AG08396 (cell line): ENCODE data around the gene FBXO36.

ENCODE experiments used
- DNase-seq: peaks from one replicate; pipeline ENCODE4 v3.0.0; 2012; ENCODE audit warnings: low spot score, mixed read lengths

FBXO36 gene

GRCh38 chr2:229970406-229970805, 48.1 kb downstream of the FBXO36 start:
- no peak for DNase-seq

GRCh38 chr2:229971298-229971790, 49.0 kb downstream of the FBXO36 start:
- no peak for DNase-seq

- peak; percentile 69 for DNase-seq
Measured at GRCh38 chr2:229974266-229974665, 52.0 kb downstream of the FBXO36 start.

GRCh38 chr2:229980431-229981184, 58.3 kb downstream of the FBXO36 start:
- DNase-seq, result peak; percentile 55

- no peak for DNase-seq
Measured at GRCh38 chr2:229993236-229993635, 70.9 kb downstream of the FBXO36 start.

GRCh38 chr2:229996320-229996719, 74.0 kb downstream of the FBXO36 start:
- no peak for DNase-seq

DNA sequence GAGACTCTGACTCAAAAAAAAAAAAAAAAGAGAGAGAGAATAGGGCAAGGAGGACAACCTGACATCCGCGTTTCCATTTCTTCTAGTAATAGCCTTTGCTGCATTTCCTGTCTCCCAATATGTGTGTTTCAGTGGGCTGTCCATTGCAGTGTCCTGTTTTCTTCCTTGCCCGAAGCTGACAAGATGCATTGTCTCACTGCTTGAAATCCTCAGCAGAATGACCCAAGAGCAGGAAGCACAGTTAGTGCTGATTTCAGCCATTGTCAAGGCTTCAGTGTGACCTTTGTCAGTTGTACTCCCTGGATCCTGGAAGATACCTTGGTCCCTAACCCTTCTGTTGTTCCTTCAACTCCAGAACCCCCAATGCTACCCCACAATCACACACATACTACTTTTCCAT, 75.3 kb downstream of the FBXO36 start:
- no peak for DNase-seq

DNA sequence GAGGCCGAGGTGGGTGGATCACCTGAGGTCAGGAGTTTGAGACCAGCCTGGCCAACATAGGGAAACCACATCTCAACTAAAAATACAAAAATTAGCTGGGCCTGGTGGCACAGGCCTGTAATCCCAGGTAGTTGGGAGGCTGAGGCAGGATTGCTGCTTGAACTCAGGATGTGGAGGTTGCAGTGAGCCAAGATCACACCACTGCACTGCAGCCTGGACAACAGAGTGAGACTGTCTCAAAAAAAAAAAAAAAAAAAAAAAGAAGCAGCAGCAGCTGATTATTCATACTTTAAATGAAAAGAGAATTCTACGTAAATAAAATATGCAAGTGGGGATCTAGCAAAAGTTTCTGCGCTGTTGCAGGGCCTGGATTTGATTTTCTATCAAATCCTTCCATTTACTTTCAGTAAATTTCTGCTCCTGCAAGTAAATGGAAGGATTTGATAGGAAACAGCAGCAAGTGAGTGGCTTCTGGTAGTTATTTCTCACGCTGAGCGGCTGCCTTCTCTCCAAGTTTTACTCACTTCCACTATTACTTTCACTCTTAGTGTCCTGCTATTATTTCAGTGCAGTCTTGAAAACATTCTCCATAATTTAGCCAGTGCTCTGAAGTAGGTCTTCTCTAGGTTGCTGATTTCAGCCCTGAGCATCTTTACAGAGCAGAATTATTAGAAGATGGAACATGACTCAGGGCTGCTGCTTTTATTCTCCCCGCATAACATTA, 78.0 kb downstream of the FBXO36 start:
- no peak for DNase-seq

DNA sequence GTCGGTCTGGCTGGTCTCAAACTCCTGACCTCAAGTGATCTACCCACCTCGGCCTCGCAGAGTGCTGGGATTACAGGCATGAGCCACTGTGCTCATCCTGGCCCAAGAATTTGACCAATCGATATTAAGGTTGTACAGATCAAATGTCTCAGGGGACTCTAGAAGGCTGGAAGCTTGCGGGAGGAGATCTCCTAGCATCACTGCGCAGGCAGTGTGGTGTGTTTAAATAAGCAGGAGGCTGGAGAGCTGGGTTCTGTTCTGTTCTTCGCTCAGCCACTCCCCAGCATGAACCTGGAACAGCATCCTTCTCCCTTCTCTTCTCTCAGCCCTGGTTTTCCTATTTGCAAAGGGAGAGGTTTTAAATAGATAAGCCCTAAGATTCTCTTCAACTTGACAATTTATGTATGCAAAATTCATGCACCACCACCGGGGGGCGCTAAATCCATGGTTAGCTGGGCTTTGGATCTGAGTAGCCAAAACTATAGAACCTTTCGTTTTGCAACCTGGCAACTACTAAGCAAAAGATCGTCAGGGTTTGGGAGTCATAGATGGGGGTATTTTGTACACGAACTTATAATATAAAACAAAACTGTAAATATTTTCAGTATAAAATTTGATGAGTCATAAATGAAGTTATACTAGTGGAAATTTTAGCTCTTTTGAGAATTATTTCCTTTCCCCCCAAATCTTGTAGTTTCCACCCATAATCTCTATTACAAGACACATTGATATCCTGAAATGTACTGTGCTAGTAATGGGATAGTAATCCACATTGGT, 85.8 kb downstream of the FBXO36 start:
- peak; percentile 47 for DNase-seq

GRCh38 chr2:230008708-230009066, 86.4 kb downstream of the FBXO36 start:
- no peak for DNase-seq

- no peak for DNase-seq
Measured at GRCh38 chr2:230010501-230010900, 88.2 kb downstream of the FBXO36 start.

DNA sequence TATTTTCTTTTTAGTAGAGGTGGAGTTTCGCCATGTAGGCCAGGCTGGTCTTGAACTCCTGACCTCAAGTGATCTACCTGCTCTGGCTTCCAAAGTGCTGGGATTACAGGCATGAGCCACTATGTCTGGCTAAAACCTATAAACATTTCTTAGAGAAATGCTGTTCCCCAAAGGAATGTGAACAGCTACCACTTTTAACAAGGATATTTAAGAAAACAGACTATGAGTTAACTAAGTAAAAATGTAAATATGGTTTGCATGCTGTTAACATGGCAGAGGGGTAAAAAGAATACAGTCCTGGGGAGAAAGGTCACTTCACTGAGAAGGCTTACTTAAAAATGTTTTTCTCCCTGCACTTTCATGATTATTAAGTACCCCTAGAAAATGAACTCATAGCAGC, 89.3 kb downstream of the FBXO36 start:
- peak; percentile 35 for DNase-seq

DNA sequence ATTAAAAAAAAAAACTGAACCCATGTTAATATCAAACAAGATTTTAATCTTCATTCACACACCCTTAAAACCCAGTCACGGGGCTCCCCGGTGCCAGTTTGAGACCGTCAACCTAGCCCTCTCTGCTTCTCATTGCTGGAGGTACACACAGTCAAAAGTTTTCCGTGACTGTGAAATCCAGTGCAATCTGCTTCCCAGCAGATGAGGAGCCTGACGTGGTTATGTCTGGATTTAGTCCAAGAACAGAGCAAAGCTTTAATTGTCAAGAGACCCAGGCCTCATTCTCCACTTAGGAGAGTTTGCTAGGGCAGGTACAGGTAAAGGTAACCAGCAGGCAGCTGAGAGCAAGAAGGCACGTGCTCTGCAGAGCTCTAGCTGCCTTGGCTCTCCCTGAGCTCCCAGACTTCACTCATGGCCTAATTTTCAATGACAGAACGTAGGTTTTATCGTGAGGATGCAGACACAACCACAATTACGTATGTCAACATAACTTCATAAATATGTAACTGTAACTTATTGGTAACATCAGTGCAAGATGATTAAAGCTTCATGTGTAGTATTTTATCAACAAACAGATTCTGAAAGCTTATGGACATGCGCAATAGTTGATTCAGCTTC, 90.1 kb downstream of the FBXO36 start:
- DNase-seq, result no peak

- no peak for DNase-seq
Measured at GRCh38 chr2:230016844-230017243, 94.5 kb downstream of the FBXO36 start.

- peak; percentile 31 for DNase-seq
Measured at GRCh38 chr2:230018153-230018552, 95.8 kb downstream of the FBXO36 start.

GRCh38 chr2:230019742-230020141, 97.4 kb downstream of the FBXO36 start:
- no peak for DNase-seq

DNA sequence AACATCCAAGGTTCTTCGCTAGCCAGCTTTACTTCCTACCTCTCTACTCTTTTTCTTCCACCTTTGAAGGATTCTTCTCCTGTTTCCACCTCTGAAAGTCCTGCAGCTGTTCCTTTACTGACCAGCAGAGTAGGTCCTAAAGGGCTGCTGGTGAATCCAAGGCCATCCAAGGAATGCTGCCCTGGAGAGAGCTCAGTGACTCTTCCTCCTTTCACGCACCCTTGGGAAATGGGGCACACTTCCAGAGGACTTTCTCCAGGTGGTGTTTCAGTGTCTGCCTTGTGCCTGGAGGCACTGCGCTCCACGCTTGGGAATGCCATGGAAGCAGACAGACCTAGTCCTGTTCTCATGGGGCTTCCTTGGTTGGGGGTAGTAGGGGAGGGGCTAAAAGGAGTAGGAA, 101.0 kb downstream of the FBXO36 start:
- no peak for DNase-seq

DNA sequence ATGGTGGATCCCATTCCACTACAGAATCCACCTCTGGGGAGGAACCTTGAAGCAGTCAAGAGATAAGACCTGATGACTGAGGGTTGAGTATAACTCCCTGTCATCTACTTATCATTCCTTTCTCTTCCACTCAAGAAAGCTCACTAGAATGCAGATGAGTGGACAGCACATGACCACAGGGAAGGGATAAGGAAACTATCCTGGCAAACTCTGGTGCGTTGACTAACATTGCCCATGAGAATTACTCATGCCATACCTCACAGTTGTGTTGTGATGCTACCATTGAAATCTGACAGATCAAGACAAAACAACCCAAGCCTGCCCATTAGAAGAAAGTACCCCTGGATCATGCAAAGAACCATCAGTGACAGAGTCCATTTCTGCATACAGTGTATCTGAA, 119.9 kb downstream of the FBXO36 start:
- DNase-seq, result no peak

- no peak for DNase-seq
Measured at GRCh38 chr2:230043025-230043424, 120.7 kb downstream of the FBXO36 start.

GRCh38 chr2:230043461-230043860, 121.2 kb downstream of the FBXO36 start:
- no peak for DNase-seq

DNA sequence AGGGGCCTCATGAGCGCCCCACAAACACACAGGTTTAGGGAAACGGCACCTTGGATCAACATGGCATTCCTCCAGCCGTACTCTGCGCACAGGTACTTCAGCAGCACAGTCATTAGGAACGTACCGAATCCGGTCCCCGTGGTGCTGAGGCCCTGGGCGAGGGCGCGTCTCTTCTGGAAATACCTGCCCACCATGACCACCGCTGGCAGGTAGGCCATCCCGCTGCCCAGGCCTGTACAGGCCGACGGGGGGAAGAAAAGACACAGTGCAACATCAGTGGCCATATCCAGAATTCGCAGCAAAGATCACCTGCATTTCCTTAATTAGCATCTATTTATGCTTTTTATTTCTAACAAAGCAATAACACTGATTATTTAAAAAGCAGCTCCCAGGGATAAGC, 124.2 kb downstream of the FBXO36 start:
- DNase-seq, result no peak

DNA sequence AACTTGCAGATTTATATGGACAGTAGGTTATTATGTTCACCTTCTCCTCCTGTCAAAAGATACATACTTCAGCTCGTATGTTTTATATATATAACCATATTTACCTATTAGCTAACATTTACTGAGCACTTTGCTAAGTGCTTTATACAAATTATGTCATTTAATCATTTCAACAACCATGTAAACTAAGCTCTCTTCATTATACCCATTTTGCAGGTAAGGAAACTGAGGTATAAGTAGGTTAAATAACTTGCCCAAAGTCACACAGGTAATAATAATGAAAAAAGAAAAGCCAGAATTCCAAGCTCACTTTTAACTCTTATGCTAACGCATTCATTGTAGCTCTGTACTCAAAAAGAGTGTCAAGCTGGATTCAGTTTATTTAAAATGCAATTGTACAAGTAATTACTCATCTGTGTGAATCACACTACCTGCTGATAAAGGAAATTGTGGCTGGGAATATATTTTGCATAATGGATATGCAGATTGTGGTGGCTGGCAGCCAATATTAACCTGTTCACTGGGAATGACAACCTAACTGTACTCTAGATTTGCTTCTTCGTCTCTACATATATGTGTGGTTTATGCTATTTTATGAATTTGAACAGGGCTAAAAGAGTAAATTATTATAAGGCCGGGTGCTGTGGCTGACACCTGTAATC, 125.8 kb downstream of the FBXO36 start:
- no peak for DNase-seq
